CD14-positive monocyte (primary cell): Measurements from ENCODE around the gene MYO1E. TPM values are rescaled to one million over a fixed set of nuclear protein-coding genes. Genes with fewer than 3 reads are reported as not detected.

Experiments
- DNase-seq, 3 donors: peaks; one replicate each; pipeline ENCODE4 v3.0.0-alpha.2; 2011 to 2022
- H2AFZ ChIP-seq: 2 replicates; pipeline ENCODE4 v1.6.0; 2012; ENCODE audit warnings: mild to moderate bottlenecking, low read depth, low read length, inconsistent platforms; ENCODE audit not compliant: insufficient read depth, poor library complexity, severe bottlenecking
- H3K27ac ChIP-seq, 2 donors: 1 replicate in 1 of 2; 2 replicates in 1 of 2; pipeline ENCODE4 v1.5.1; 2012 to 2013; ENCODE audit warnings: low read length in 2 of 2, control low read depth in 1 of 2, inconsistent platforms in 1 of 2, low read depth in 1 of 2, mild to moderate bottlenecking in 1 of 2
- H3K27me3 ChIP-seq, 2 donors: one replicate each; pipeline versions ENCODE4 v1.6.0 to v1.6.1; 2011 to 2013; ENCODE audit warnings: low read length in 2 of 2; ENCODE audit not compliant: control insufficient read depth in 2 of 2, insufficient read depth in 2 of 2
- H3K36me3 ChIP-seq, 2 donors: replicated peaks in 1 of 2; 1 replicate in 1 of 2; 2 replicates in 1 of 2; pipeline versions ENCODE4 v1.5.1 to v1.6.1; 2012 to 2013; ENCODE audit warnings: low read length in 2 of 2, control low read depth in 1 of 2, inconsistent platforms in 1 of 2, mild to moderate bottlenecking in 1 of 2; ENCODE audit not compliant: insufficient read depth in 2 of 2, control insufficient read depth in 1 of 2
- H3K4me1 ChIP-seq, 2 donors: 1 replicate in 1 of 2; 2 replicates in 1 of 2; pipeline versions ENCODE4 v1.5.1 to v1.6.1; 2012 to 2013; ENCODE audit warnings: low read length in 2 of 2, control low read depth in 1 of 2, inconsistent platforms in 1 of 2, mild to moderate bottlenecking in 1 of 2, moderate library complexity in 1 of 2; ENCODE audit not compliant: insufficient read depth in 2 of 2, control insufficient read depth in 1 of 2
- H3K4me2 ChIP-seq: replicated peaks from 2 replicates; pipeline ENCODE3; 2012; ENCODE audit warnings: low read length, moderate library complexity, mild to moderate bottlenecking; ENCODE audit not compliant: poor library complexity, severe bottlenecking; ENCODE audit errors: extremely low read depth
- H3K4me3 ChIP-seq, 3 experiments: fragments of 200-600 bp in 1 of 3; sonication (generic) in 1 of 3; replicated peaks in 1 of 3; 1 replicate in 2 of 3; 2 replicates in 1 of 3; pipeline ENCODE4 v1.5.1; 2011 to 2013; ENCODE audit warnings: low read length in 3 of 3, mild to moderate bottlenecking in 3 of 3, control low read depth in 2 of 3, low read depth in 2 of 3, inconsistent platforms in 1 of 3, moderate library complexity in 1 of 3
- H3K79me2 ChIP-seq: 2 replicates; pipeline ENCODE4 v1.6.0; 2012; ENCODE audit warnings: mild to moderate bottlenecking, control low read depth, inconsistent platforms, low read length, moderate library complexity; ENCODE audit not compliant: insufficient read depth
- H3K9ac ChIP-seq: 2 replicates; pipeline ENCODE4 v1.6.0; 2017; ENCODE audit warnings: low read length, mild to moderate bottlenecking; ENCODE audit not compliant: insufficient read depth, poor library complexity, severe bottlenecking
- H3K9me3 ChIP-seq, 2 donors: replicated peaks in 1 of 2; 1 replicate in 1 of 2; 2 replicates in 1 of 2; pipeline versions ENCODE4 v1.5.1 to v1.6.1; 2012 to 2013; ENCODE audit warnings: low read length in 2 of 2, control low read depth in 1 of 2; ENCODE audit not compliant: control insufficient read depth in 1 of 2, insufficient read depth in 1 of 2
- H4K20me1 ChIP-seq: 2 replicates; pipeline ENCODE4 v1.6.0; 2012; ENCODE audit warnings: mild to moderate bottlenecking, low read length, control low read depth, moderate library complexity; ENCODE audit not compliant: insufficient read depth
- H3K27ac Mint-ChIP-seq, 7 donors: one replicate each; pipeline ENCODE4 v1.8.0; 2020; ENCODE audit warnings: mild to moderate bottlenecking in 7 of 7, mixed read lengths in 7 of 7, moderate library complexity in 6 of 7, inconsistent platforms in 2 of 7
- H3K27me3 Mint-ChIP-seq, 3 donors: one replicate each; pipeline ENCODE4 v1.8.0; 2021 to 2022; ENCODE audit warnings: low read depth in 3 of 3, mild to moderate bottlenecking in 3 of 3, mixed read lengths in 3 of 3, moderate library complexity in 3 of 3, inconsistent platforms in 1 of 3
- H3K36me3 Mint-ChIP-seq, 2 donors: one replicate each; pipeline ENCODE4 v1.8.0; 2020; ENCODE audit warnings: mixed read lengths in 2 of 2, inconsistent platforms in 1 of 2, mild to moderate bottlenecking in 1 of 2
- H3K4me1 Mint-ChIP-seq: one replicate; pipeline ENCODE4 v1.8.0; 2020; ENCODE audit warnings: mild to moderate bottlenecking, mixed read lengths
- H3K4me3 Mint-ChIP-seq, 2 donors: one replicate each; pipeline ENCODE4 v1.8.0; 2020; ENCODE audit warnings: mild to moderate bottlenecking in 2 of 2, mixed read lengths in 2 of 2, moderate library complexity in 1 of 2
- H3K9me3 Mint-ChIP-seq, 7 donors: one replicate each; pipeline ENCODE4 v1.8.0; 2020 to 2022; ENCODE audit warnings: mixed read lengths in 7 of 7, mild to moderate bottlenecking in 6 of 7, moderate library complexity in 6 of 7, inconsistent platforms in 2 of 7
- WGBS: methylation state at CpG from one replicate; pipeline ENCODE4 v1.1.5; 2013; ENCODE audit warnings: missing lambda C conversion rate; ENCODE audit not compliant: insufficient coverage; 5-methylcytosine and 5-hydroxymethylcytosine counted together
- intact Hi-C, 2 donors: fragments of 100-400 bp; cut with micrococcal nuclease; formaldehyde crosslinking; loops; one replicate each; pipeline versions ENCODE4 v1.15.0 to v1.15.1; 2023
- polyA plus RNA-seq, 3 donors: library from polyadenylated mRNA; depleted of rRNA in 1 of 3; unstranded in 2 of 3; stranded (reverse) in 1 of 3; fragments of 300-500 nt in 2 of 3; fragments of >200 nt in 1 of 3; fragmentation: Illumina TruSeq in 2 of 3; gene quantifications; 1 replicate in 2 of 3; 2 replicates in 1 of 3; pipeline ENCODE4 v1.2.3, GENCODE V29; 2012 to 2021
- TF ChIP-seq, protein P1 (sequence below): fragments of 200-600 bp; IDR thresholded peaks from one replicate; pipeline ENCODE4 v1.8.0; 2022; ENCODE audit warnings: antibody characterized with exemption, mild to moderate bottlenecking

Gene MYO1E
- polyA plus RNA-seq, 3 donors, result 5.5 to 16.2 (median 6.2) TPM

DNA sequence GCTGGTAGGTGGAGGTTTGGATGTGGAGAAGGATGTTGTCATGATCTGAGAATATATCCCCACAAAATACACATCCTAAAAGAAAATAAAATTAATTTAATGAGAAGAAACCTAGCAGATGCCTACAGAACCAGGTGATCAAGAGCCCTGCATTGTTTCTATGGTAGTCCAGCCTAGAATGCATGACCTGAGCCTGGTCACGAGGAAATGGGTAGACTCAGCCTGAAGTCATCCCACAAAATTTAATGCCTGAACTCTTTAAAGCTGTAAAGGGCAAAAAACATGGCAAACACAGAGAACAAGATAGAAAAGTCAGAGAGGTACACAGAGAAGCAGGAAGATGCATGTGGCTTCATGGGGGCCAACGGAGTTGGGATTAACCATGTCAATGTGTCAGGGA is 130.0 kb downstream of the MYO1E start:
- Histone ChIP-seq H3K27me3 (no peaks in the 10 kb centered on the region), H2AFZ (no peak overlapping the region), H3K4me1 (peaks cover 8 to 10% of the 10 kb centered on the region in 2 donors), H4K20me1 (no peaks in the 10 kb centered on the region), H3K9ac (no peak overlapping the region), H3K79me2 (no peaks in the 10 kb centered on the region), H3K9me3 (no peaks in the 10 kb centered on the region), H3K27ac (no peak overlapping the region), H3K4me2 (no peak overlapping the region), H3K36me3 (no peaks in the 10 kb centered on the region), H3K4me3 (no peak overlapping the region)
- WGBS, result 100% methylated on average over 1 of the region's 2 CpGs
- TF ChIP-seq, protein P1, sequence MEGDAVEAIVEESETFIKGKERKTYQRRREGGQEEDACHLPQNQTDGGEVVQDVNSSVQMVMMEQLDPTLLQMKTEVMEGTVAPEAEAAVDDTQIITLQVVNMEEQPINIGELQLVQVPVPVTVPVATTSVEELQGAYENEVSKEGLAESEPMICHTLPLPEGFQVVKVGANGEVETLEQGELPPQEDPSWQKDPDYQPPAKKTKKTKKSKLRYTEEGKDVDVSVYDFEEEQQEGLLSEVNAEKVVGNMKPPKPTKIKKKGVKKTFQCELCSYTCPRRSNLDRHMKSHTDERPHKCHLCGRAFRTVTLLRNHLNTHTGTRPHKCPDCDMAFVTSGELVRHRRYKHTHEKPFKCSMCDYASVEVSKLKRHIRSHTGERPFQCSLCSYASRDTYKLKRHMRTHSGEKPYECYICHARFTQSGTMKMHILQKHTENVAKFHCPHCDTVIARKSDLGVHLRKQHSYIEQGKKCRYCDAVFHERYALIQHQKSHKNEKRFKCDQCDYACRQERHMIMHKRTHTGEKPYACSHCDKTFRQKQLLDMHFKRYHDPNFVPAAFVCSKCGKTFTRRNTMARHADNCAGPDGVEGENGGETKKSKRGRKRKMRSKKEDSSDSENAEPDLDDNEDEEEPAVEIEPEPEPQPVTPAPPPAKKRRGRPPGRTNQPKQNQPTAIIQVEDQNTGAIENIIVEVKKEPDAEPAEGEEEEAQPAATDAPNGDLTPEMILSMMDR, result no peak
- no peaks in the 10 kb centered on the region for H3K27me3 Mint-ChIP-seq
- H3K27ac Mint-ChIP-seq, result no peak overlapping the region
- intact Hi-C loops, result no loop called here
- H3K36me3 Mint-ChIP-seq, result peaks cover 12 to 13% of the 10 kb centered on the region in 2 donors
- H3K4me1 Mint-ChIP-seq, result peaks cover 11% of the 10 kb centered on the region
- H3K4me3 Mint-ChIP-seq, result no peak overlapping the region
- no peak for DNase-seq
- H3K9me3 Mint-ChIP-seq, result peaks cover 0 to 2% (median 0%) of the 10 kb centered on the region in 7 donors

DNA sequence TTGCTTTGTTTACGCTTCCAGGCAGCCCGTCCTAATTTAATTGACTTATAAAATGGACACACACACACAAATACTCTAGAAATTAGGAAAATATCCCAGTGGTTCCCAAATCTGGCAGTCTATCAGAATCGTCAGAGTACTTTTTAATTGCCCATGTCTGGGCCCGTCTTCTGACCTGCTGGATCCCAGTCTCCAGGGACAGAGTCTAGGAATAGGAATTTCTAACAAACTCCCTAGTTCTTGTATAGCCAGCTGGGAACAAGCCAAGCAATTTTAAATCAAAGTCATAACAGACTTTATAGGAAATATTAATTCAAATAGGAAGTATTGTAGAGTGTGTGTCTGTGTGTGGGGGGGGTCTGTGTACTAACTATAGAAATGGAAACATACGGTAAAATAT is 132.6 kb downstream of the MYO1E start:
- 100% methylated on average over 1 of the region's 5 CpGs for WGBS
- no peak overlapping the region for H2AFZ ChIP-seq
- no peaks in the 10 kb centered on the region for H3K79me2 ChIP-seq
- H3K4me3 ChIP-seq, result no peak overlapping the region
- Mint-ChIP-seq H3K4me1 (peaks cover 22% of the 10 kb centered on the region), H3K9me3 (peaks cover 0 to 2% (median 0%) of the 10 kb centered on the region in 7 donors), H3K27ac (no peak overlapping the region), H3K36me3 (peaks cover 15 to 16% of the 10 kb centered on the region in 2 donors), H3K4me3 (no peak overlapping the region), H3K27me3 (no peaks in the 10 kb centered on the region)
- H3K9ac ChIP-seq, result no peak overlapping the region
- H3K4me1 ChIP-seq, result peaks cover 17 to 25% of the 10 kb centered on the region in 2 donors
- no peaks in the 10 kb centered on the region for H4K20me1 ChIP-seq
- DNase-seq, result no peak
- TF ChIP-seq, protein P1, result no peak
- H3K36me3 ChIP-seq, result no peaks in the 10 kb centered on the region
- intact Hi-C loops, result no loop called here
- H3K27ac ChIP-seq, result no peak overlapping the region
- no peaks in the 10 kb centered on the region for H3K9me3 ChIP-seq
- H3K27me3 ChIP-seq, result no peaks in the 10 kb centered on the region
- no peak overlapping the region for H3K4me2 ChIP-seq
